Retina (tissue), 1 donor: ENCODE results near the gene DDX39B.
"Not testable (repeated sequence)": the region's sequence is repeated elsewhere in the genome, so short reads cannot be mapped to it uniquely, and the experiment has no call there.

ENCODE experiments used
- DNase-seq: peaks from one replicate; pipeline ENCODE4 v3.0.0-alpha.2; 2016

Gene DDX39B

GRCh38 chr6:31525932-31526591 lies 15.7 kb downstream of the DDX39B start:
- no peak for DNase-seq

- DNase-seq: no peak
These were observed 16.3 kb downstream of the DDX39B start for GRCh38 chr6:31525553-31525931.

- DNase-seq: no peak
These were observed 20.0 kb downstream of the DDX39B start for GRCh38 chr6:31521835-31522234.

- DNase-seq: no peak
These were observed 28.2 kb downstream of the DDX39B start for GRCh38 chr6:31513456-31514165.

- DNase-seq: no peak
These were observed 31.8 kb downstream of the DDX39B start for GRCh38 chr6:31510007-31510406.

GRCh38 chr6:31509036-31509435 lies 32.8 kb downstream of the DDX39B start:
- DNase-seq: not testable (repeated sequence)

GRCh38 chr6:31502586-31502985 lies 39.2 kb downstream of the DDX39B start:
- DNase-seq: no peak

- not testable (repeated sequence) for DNase-seq
These were observed 42.2 kb downstream of the DDX39B start for GRCh38 chr6:31499648-31500047.

- peak; percentile 51 for DNase-seq
These were observed 43.1 kb downstream of the DDX39B start for GRCh38 chr6:31498748-31499147.

GRCh38 chr6:31497531-31498476 lies 44.0 kb downstream of the DDX39B start, which contains the start of gene MICB:
MICB (plus strand) TSS chr6:31498145; CDS start chr6:31498194, 49 bp downstream.
- peak; percentile 63 for DNase-seq

GRCh38 chr6:31496826-31497225 lies 45.0 kb downstream of the DDX39B start:
- not testable (repeated sequence) for DNase-seq

GRCh38 chr6:31495580-31495979 lies 46.2 kb downstream of the DDX39B start:
- DNase-seq: no peak

- peak; percentile 89 for DNase-seq
These were observed 47.7 kb downstream of the DDX39B start for GRCh38 chr6:31493875-31494694.

GRCh38 chr6:31493550-31493874 lies 48.3 kb downstream of the DDX39B start:
- not testable (repeated sequence) for DNase-seq

- DNase-seq: no peak
These were observed 51.5 kb downstream of the DDX39B start for GRCh38 chr6:31490115-31490873.

- no peak for DNase-seq
These were observed 52.7 kb downstream of the DDX39B start for GRCh38 chr6:31489086-31489485.

GRCh38 chr6:31487674-31488073 lies 54.1 kb downstream of the DDX39B start:
- not testable (repeated sequence) for DNase-seq

- DNase-seq: not testable (repeated sequence)
These were observed 55.6 kb downstream of the DDX39B start for GRCh38 chr6:31486065-31486837.

- DNase-seq: no peak
These were observed 56.7 kb downstream of the DDX39B start for GRCh38 chr6:31485055-31485454.

GRCh38 chr6:31483392-31483791 lies 58.4 kb downstream of the DDX39B start:
- DNase-seq: no peak

- no peak for DNase-seq
These were observed 61.2 kb downstream of the DDX39B start for GRCh38 chr6:31480574-31480973.
